Medulla oblongata (tissue), 1 donor: ENCODE data around the gene ADAM10.

ENCODE experiments used
- DNase-seq: peaks from one replicate; pipeline ENCODE4 v3.0.0-alpha.2; 2015; ENCODE audit errors: extremely low spot score

ADAM10 gene

DNA sequence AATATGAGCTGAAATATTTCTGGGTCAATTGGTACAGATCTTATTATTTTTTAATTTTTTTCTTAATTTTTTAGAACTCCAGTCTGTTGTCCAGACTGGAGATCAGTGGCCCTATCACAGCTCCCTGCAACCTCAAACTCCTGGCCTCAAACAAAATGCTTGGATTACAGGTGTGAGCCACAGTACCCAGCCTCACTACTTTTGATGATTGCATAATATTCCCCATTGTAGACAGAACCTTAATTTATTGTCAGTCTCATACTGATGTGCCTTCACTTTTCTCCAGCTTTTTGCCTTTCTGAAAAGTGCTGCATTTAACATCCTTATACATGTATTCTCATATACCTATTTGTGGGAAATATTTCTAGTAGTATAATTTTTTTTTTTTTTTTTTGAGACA lies 172.8 kb downstream of the ADAM10 start:
- no peak for DNase-seq

DNA sequence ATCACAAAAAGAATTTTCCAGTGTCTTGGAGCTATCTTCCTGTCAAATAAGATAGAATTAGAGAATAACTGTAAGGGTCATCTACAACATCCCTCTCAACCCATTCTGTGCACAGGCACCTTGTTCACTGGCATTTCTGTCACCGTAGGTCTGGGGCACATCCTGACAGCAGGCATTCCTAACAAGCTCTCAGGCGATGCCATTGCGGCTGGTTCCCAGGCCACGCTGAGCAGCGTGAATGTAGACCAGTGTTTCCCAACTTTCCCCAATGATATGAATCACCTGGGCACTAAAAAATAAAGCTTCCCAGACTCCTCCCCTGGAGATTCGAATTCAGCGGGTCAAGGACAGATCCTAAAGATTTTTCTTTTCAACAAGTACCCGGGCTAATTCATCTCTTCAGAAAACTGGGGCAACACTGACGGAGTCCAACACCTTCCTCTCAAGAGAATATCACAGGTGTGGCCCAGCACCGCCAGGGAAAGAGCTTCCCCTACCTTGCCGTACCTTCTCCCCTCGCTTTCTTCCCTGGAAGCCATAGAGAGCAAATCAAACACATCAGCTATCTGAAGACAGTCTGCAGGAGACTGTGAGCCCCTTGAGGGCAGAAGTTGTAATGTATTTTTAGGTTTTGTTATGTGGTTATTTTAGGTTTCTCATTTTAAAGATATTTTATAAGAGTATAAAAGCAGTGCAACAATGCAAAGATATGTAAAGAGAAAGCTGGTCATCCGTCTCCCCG lies 174.3 kb downstream of the ADAM10 start:
- no peak for DNase-seq

DNA sequence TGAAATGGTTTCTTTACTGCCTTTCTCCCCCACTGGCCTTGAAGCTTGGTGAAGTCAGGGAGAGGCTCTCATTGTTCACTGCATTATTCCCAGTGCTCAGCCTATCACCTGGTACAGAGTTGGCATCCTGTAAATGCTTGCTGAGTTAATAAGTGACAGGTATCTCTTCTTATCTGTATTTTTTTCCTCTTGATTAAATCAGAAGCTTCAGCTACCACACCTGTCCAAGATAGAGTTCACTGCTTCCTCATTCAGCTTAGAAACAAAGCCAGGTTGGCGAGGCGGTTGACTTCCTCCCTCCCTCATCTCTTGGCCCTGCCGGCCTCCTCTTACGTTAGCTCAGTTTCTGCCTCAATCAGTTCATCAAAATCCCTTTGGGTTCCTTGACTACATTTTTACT lies 174.9 kb downstream of the ADAM10 start:
- DNase-seq = no peak

DNA sequence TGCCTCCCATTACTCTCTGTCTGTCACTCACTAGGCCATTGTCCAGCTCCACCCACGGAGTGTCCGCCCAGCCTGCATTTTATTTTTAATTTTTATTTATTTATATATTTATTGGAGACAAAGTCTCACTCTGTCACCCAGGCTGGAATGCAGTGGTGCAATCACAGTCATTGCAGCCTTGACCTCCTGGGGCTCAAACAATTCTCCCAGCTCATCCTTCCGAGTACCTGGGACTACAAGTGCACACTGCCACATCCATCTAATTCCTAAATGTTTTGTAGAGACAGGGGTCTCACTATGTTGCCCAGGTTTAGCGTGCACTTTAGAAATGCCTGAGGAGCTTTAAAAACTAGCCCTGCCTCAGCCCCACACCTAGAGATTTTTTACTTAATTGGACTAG lies 176.2 kb downstream of the ADAM10 start:
- no peak for DNase-seq

DNA sequence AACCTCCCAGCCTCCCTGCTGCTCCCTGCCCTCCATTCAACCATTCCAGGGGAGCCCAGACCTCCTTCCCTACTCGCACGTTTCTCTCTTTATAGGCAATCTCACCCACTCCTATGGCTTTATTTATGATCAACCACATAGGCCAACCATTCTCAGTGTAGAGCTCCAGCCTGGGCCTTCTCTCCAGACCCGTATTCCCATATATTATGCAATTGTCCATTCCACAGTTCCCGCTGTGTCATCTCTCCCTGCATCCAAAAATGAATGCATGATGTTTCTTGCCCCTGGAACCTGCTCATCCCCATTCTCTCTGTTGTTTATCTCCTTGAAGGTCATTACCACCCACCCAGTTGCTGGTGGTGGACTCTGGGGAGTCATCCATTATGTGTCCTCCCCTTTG lies 177.0 kb downstream of the ADAM10 start:
- DNase-seq = no peak

DNA sequence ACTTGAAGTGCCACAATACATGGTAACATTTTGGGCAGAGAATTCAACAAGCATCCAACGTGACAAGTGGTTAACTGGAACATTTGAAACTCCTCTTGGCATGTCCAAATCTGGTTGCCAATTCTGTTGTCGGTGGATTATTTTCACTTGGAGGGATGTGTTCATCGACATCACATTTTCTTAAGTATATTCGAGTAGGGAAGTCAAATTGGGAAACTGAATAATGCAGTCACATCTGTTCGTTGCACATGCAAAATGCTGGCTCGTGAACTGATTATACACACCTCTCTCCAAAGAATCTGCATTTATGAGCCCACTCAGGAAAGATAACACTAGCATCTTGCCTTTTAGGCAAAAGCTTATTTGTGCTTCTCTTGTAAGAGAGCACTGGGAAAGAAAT lies 178.0 kb downstream of the ADAM10 start:
- no peak for DNase-seq

DNA sequence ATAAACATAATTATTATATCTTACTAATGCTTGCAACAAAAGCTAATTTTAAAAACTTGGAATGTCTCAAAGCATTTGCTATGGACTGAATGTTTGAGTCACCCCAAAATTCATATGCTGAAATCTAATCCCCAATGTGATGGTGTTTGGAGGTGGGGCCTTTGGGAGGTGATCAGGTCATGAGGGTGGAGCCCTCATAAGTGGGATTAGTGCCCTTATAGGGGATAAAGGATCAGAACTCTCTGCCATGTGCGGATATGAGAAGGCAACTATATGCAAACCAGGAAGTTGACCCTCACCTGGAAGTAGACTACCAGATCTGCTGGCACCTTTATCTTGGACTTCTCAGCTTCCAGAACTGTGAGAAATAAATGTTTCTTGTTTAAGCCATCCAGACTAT lies 180.1 kb downstream of the ADAM10 start:
- DNase-seq = no peak

DNA sequence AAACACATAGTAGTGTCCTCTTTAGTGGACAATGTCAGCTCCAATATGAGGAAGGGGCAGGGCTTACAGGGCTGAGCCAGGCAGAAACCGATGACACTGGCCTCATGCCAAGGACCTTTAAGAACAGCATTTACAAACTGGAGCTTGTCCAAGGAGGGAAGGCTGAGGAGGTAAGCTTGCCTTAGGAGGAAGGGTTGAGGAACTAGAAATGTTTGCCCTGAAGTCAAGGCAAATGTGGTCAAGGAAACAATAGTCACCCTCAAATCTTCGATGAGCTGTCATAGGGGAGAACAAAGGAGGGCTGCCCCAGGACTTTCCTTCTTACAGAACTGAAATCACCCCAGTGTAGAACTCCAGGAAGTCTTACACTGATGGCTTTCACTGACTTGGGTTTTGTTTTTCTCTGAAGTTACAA lies 181.3 kb downstream of the ADAM10 start:
- peak; percentile 67 for DNase-seq

DNA sequence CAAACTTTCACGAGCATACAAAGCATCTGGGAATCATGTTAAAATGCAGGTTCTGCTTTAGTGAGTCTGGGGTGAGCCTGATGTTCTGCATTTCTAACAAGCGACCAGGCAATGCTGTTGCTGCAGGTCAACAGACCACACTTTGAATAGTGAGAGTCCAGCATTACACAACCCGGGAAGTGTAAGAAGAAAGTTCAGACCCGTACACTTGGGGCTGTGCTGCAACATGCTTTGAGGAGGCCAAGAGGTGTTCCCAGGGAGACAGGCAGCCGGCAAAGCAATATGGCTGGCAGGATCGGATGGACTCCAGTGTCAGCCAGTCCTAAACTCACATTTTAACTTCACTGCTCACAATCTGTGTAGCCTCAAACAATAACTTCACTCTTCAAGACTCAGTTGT lies 183.5 kb downstream of the ADAM10 start:
- no peak for DNase-seq

DNA sequence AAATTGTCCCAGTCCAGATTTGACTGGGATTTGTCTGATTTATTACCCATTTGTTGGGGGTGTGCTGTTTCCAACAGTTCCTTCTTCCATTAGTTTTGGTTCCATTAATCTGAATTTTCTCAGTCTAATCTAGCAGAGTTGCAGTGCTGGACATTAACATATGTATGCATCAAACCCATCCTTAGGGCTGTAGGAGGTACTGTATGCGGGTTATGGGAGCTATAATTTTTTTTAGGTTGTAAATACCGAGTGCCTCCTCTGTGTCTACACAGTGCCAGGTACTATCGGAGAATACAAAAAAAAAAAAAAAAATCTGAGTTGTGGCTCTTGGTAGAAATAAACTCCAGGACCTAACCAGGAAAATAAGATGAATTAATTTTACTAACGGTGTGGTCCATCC lies 183.9 kb downstream of the ADAM10 start:
- no peak for DNase-seq

DNA sequence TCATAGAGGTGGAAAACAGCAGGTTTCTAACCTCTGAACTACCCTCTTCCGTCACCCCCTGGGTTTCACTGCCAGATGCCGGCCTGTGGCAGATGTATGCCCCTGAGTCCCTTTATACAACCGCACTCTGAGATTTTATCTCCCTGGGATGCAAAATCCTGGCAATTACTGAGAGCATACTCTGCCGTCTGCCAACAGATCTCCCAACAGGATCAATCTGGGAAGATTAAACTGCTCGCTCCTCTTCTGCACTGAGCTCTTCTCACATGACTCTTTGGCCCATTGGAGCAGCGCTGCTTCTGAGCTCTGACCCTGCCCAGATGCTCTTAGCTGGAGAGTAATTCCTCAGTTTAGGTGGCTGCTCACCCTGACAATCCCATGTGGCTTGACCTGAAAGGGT lies 184.5 kb downstream of the ADAM10 start:
- no peak for DNase-seq

DNA sequence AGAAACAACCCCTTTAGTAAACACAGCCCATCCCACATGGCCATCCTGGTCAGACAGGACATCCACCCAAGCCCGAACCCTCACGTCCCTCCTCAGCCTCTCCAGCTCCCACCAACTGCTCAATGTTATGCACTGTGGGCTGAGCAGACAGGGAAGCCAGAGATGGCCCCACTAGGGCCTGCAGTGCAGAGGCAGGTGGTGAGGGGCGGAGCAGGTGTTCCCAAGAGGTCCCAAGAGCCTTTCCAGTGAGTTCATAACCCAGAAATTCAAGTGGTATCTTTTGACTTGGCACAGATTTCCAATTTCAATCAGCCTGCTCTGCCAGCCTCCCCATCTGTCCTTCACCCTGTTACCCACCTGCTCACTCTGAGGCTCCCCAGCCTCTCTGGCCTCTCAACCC lies 187.4 kb downstream of the ADAM10 start:
- DNase-seq = no peak

DNA sequence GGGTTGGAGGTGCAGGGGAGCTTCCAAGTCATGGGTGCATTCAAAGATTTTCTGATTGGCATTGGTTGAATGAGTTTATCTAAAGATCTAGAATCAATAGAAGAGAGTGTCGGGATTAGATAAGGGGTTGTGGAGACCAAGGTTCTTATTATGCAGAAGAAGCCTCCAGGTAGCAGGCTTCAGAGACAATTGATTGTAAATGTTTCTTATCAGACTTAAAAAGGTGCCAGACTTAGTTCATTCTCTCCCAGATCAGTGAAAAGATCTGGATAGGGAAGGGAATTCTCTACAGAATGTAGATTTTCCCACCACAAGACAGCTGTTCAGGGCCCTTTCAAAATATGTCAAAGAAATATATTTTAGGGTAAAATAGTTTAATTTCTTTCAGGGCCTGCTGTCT lies 188.2 kb downstream of the ADAM10 start:
- no peak for DNase-seq

DNA sequence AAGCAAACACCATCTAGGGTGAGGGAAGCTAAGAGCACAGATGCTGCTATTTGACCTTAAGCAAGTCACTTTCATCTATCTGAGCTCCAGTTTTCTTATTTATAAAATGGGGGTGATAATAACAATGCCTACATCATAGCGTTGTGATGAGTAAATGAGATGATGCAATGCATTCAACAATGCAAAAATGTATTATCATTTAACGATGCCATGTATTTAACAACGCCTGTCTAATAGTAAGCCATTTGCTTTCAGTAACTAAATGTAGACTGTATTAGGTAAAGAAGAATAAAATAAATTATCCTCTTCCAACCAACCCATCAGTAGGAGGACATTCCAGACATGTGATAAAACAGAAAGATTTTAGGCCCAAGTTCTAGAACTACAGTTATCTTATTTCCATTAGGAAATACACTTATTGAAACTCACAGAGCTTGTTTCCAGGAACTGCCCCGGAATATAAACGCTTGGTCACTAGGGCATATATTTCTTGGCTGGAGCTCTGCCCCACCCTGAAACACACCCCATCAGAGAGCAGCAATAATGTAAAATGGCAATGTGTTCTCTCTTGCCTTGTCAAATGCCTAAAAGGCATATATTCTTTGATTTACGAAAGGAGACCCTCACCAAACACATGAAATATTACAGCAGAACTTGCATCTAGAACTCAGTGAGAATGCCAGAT lies 189.5 kb downstream of the ADAM10 start:
- DNase-seq = no peak

DNA sequence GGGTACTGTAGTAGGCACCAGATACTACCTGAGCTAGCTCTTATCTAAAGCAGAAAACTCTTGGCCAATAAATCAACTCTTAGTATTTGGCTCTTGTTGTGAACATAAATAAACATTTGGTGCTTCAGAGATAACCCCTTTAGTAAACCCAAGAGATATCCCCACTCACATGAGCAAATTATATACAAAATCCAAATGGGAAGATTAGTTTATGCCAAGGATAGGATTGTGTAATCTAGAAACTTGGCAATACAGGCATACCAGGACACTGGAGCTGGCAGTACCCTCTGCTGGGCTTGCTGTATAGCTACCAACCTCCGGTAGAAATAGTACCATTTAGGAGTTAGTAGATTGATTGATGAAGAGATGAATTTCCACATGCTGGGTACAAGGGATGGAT lies 190.7 kb downstream of the ADAM10 start:
- DNase-seq = no peak

DNA sequence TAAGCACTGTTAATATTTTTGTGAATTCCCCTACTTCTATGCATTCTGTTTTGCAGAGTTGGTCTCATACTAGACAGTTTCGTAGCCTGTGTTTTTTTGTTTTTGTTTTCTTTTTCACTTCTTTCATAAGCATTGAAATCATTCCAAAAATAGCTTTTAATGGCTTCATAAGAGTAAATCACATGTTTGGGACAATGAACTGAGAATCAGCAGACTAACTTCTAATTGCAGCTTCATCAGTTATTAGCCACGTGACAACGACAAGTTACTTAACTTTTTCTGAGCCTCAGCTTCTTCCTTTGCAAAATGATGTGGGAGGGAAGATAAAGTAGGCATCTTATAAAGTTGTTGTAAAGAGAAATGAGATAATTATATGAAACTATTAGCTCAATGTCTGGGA lies 193.0 kb downstream of the ADAM10 start:
- no peak for DNase-seq

DNA sequence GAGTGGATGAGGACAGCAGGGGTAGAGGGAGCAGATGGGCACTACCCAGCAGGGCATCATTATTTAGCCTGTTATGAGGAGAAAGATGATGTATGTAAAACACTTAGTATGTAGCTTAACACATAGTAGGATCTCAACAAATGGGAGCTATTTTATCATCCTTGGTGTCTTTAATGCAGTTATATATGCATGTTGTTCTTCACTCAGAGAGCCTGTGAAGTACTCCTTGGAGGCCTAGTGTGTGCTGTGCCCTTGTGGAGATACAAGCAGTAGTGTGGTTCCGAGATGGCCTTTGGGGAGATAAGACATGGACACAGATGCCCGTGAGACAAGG lies 193.5 kb downstream of the ADAM10 start:
- no peak for DNase-seq

DNA sequence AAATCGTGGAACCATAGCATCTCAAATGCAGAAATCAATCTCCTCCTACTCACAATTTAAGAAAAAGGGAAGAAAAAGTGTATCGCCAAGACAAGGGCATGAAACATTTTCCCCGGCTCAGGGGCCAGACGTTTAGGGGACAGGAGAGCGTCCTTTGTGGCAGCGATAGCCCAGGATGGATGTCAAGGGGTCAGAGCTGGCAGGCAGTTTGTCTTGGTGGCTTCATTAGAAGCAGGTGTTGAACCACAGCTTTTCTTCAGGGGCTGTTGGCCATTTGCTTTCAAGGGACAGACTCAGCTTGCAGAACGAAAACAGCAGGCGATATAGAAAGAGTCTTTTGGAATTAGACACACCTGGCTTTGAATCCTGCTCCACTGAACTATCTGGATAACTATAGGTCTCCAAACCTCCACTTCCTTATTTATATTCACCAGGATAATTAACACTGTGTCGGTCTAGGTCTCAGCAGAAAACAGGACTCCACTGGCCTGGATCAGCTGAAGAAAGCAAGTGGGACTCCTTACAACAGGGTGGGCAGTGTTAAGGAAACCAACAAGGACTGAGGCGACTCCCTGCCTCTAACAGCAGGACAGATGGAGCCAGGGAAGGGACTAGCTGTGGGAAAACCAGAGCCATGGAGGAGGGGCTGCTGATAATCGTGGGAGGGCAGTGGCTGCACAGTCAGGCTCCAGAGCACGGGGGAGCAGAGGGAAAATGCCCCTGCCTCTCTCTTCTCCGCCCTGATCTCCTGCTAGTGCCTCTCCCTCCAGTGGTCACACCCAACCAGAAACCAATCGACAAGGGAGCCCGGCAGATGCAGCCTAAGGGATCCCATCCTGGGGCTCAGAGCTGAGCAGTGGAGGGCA lies 194.1 kb downstream of the ADAM10 start:
- no peak for DNase-seq

DNA sequence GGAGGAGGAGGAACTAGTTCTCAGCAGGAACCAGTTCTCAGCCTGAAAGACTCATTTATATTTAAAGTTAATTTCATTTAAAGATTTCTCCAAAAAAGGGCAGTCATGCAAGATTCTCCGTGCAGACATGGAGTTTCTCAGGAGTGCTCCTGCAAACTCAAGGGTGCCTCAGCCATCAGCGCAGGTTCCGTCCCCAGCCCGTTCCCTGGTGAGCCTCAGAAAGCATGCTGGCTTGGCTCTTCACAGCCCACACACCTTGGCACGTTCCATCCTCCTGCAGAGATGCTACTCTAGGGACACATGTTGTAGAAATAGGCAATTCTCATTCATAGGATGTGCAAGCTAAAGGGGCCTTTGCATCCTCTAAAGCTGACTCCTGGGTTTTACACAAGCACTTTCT lies 194.7 kb downstream of the ADAM10 start:
- DNase-seq = no peak

DNA sequence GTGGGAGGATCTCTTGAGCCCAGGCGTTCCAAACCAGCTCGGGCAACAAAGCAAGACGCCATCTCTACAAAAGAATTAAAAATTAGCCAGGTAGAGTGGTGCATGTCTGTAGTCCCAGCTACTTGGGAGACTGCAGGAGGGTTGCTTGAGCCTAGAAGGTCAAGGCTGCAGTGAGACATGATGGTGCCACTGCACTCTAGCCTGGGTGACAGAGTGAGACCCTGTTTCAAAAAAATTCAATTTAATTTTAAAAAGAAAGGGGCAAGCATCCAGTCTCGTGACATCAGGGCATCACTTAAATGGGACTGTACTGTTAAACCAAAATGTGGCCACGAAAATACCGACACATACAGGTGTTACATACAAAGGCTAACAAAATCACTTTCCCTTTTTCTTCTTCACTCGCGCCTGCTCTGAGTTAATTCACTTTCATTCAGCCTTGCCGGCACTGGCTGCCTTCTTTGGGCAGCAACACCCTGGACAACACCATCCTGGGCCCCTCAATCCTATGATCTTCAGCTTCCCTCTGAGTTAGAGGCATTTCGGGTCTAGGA lies 196.1 kb downstream of the ADAM10 start:
- DNase-seq = no peak

DNA sequence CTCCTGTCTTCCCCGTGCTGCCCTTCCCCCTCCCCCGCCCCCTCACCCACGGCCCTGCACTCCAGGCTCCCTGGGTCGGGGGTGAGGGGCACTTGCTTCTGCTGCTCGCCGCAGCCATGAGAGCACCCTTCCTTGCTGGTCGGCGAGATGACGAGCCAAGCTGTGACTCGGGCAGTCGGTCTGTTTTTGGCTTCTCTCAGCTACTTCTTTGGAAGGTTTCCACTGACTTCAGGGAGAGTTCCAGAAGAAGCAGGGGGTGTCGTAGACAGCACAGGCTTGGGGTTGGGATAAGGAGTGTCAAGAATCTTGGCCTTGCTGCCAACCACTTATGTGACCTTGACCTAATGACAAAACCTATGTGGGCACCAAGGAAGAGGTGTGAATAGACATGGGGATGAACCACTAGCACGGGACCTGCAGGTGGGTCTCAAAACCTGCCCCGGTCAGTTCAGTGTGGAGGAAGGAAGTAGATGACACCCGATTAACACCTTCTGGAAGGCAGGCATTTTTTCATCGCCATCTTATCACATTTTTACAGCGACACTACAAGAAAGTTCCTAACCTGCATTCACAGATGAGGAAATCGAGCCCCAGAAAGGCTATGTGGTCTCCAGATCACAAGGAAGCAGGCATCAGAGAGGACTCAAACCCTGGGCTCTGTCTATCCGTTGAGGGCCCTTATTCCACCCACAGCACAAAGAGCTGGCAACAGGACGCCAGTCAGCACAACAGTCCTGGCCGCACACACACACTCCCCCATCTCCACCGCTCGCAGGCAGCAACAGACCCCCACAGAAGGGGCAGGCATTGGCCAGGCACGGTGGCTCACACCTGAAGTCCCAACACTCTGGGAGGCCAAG lies 196.8 kb downstream of the ADAM10 start:
- no peak for DNase-seq
